GM15510 (cell line): Measurements from ENCODE around the gene SRPK3.

Source experiments
- POLR2A ChIP-seq: IDR thresholded peaks from 3 replicates; pipeline ENCODE4 v1.6.1; 2011; ENCODE audit warnings: borderline replicate concordance; ENCODE audit not compliant: insufficient read length; ENCODE audit errors: extremely low read depth

The SRPK3 gene

DNA sequence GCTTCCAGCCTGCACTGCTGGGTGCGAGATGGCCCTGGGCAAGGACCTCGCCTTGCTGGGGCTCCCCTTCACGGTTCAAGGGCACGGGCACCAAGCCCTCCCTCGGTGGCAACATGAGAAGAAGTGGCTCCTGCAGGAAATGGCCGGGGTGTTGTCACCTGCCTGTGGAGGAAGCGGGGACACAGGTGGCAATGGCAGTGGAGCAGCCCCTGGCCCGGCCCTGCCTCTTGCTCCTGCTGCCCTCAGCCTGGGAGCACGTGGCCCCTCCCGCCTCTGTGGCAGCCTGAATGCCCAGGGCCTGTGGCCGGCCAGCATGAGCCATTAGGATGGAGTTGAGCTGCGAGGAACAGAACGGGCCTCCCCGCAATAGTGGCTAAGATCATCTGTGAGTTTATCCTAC lies 39.4 kb upstream of the SRPK3 start:
- no peak for TF ChIP-seq POLR2A

DNA sequence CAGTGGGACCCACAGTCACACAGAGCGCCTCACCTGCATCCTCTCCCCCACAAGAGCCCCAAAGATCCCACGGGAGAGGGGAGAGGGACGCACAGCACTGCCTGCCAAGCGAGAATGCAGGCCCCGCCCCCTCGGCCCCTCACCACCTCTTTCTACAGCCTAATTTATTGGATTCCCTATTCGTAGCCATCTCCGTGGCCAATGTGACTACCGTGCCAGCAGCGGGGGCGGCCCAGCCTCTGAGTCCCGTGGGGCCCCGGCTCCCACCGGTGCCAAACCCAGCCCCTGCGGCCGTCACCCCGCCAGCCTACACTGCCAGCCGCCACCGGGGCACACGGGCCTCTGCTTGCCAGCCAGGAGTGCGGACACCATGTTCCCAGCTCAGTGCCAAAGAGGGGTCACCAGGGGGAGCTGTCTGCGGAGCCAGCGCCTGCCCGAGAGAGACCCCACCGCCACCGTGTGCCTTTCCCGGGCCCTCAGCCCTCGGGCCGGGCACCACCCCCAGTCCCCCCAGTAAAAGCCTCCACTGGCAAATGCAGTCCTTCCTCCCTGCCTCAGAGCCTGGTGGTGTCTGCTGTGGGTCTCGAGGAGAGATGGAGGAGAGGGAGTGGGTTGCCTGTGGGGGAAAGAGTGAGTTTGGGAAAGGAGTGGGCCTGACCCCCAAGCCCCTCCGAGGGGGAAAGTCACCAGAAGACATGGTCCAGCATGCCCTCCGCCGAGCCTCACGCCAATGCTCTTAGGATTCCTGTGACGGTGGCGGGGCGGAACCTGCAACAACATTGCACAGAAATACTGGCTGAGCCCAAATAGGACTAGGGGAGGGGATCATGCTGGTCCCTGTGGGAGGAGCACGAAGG lies 36.4 kb upstream of the SRPK3 start:
- TF ChIP-seq POLR2A = no peak

DNA sequence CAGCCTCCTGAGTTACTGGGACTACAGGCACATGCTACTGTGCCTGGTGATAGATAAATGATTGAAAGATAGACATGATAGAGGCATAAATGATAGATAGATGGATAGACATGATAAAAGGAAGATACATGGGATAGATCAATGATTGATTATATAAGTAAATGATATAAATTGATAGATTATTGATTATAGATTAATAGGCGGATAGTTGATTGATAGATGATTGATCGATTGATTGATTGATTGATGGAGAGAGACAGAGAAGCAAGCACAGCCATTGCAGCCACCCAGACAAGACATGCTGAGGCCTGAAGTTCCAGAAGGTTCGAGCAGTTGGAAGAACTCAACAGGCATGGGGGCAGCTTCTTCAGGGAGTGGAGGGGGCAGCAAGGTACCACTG lies 34.5 kb upstream of the SRPK3 start:
- no peak for TF ChIP-seq POLR2A

DNA sequence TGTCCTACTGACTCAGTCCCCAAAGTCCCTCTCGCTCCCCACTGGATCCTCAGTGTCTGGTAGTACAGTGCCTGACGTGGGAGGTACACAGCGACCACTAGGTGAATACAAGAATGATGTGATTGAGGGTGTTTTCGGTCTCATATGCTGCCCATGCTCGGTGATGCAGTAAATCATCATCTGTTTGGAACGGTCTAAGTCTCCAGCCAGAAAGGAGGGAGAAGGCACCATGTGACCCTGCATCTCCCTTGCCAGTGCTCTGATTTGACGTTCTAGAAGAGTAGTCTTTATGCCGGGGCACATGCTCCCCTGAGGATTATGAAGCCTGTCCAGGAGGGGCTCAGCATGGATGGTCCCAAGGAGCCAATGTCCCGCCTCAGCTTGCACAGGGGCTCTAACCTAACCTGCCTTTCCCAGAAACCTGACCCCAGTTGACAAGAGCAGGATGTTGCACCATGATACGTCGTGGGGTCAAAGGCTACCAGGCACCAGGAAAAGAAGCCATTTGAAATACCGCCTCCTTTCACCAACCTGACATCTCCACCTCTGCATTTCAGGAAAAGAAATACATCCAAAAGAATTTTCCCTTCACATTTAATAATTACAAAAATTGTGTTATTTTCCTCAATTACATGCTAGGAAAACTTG lies 30.6 kb upstream of the SRPK3 start:
- no peak for TF ChIP-seq POLR2A

DNA sequence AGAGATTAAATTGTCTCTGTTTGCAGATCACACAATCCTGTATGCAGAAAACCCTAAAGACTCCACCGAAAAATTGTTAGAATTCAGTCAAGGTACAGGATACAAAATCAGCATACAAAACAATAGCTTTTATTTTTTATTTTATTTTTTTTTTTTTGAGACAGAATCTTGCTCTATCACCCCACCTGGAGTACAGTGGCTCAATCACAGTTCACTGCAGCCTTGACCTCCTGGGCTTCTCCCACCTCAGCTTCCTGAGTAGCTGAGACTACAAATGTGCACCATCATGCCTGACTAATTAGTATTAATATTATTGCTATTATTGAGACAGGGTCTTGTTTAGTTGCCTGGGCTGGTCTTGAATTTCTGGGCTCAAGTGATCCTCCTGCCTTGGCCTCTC lies 25.7 kb upstream of the SRPK3 start:
- TF ChIP-seq POLR2A = no peak

DNA sequence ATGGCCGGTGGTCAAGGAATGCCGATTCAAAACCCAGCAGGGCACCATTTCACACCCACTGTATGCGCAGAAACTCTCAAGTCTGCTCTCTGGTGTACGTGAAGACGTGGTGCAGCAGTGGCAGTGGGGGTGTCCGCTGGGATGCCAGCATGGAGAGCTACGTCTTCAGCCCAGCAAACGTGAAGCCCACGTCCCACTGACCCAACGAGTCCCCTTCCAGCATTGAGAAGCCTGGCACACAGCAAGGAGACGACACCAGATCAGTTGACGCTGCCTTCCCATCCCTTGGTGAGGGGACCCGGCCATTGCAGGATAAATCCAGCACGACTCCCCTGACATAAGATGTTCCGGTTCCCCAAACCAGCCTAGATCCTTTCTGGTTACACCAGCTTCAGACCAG lies 19.0 kb upstream of the SRPK3 start:
- no peak for TF ChIP-seq POLR2A

DNA sequence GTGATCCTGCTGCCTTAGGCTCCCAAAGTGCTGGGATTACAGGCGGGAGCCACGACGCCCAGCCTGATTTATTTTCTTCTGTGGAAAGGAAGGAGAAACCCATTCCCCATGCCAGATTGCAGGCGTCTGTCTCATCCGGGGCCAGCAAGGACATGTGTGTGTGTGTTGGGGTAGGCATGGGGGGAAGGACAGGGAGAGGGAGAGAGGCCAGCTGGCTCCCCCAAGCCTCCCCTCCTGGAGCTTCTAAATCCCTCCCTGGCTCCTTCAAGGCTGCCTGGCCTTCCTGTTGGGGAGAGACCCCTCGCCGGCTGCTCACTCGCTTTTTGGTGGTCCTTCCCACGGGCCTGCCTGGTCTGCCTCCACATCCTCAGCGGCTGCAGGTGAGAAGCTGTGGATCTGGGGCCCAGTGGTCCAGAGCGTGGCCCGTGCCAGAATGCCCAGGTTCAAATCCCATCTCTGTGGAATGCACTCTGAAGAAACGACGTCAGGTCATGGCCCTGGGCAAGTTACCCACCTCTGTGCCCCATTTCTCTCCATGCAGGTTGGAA lies 18.1 kb upstream of the SRPK3 start:
- TF ChIP-seq POLR2A = no peak

DNA sequence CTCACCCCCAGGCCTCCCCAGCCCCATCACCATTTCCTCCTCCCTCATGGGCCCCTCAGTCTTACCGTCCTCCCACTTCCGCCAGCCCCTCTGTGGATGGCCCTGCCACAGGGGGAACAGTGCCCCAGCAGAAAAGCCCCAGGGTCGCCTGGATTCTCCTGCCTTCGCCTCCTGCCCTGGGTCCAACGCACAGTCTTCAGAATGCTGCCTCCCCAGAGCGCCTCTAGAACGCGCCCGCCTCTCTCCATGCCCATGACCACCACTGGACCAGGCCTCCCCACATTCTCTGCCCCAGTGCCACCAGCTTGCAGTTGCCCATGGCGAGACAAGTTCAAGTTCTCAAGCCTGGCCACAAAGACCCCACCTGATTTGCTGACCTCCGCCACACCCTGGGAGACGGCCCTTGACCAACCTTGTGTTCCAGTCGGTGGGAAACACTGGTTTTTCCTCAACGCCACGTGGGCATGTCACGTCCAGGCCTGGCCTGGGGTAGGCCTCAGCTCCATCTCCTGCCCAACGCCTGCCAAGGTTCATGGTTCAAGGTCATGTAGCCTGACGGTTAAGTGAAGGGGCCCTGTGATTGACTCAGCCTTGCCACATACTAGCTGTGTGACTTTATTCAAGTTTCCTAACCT lies 17.4 kb upstream of the SRPK3 start:
- TF ChIP-seq POLR2A = no peak

DNA sequence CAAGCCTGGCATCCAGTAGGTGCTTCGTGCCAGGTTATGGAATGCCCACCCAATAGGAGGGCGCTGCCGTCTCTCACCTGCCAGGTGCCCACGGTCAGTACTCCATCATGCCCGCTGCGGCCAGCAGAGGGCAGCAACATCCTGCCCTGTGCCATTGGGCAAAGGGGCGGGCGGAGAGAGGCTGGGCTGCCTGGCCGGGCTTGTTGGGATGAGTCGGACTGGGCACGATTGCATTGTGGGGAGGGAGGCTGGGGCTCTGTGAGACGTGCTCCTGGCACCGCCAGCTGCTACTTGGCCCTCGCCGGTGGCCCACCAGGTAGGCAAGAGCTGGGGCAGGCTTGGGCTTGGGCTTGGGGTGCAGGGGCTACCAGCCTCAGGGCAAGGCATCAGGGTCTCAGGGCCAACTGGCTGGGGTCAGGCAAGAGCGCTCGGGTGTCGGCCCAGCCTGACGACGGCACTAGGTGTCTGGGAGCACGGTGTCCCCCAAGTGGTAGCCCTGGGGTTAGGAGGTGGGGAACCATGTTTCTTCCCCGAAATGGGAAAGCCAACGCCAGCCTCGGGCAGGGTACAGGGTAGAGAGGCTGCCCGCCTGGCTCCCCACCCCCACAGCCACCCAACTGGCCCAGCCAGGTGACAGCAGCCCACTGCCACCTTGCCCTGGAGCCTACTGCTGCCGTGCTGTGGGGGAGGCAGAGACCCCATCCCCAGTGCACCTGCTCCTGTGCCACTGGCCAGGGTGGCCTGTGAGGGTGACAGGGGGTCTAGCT lies 16.7 kb upstream of the SRPK3 start, which contains the start of gene PLXNB3:
PLXNB3 (plus strand) TSS at position 261 of the 767 bp plus-strand sequence. CDS start 1,287 bp downstream, outside the sequence.
- no peak for TF ChIP-seq POLR2A

DNA sequence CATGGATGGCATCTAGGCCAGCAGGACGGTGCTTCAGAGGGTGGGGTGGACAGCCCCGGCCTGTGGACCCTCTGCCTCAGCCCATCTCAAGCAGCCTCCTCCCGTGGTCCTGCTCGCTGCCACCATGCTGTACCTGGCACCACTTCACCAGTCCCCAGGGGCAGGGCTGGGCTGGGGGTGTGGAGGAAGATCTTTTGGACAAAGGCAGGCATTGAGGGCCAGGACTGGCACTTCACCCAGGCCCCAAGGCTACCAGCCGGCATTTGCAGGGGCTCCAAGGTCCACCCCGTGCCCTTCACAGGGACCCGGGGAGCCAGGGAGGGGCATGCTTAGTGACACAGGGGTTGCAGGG lies 16.1 kb upstream of the SRPK3 start:
- no peak for TF ChIP-seq POLR2A

DNA sequence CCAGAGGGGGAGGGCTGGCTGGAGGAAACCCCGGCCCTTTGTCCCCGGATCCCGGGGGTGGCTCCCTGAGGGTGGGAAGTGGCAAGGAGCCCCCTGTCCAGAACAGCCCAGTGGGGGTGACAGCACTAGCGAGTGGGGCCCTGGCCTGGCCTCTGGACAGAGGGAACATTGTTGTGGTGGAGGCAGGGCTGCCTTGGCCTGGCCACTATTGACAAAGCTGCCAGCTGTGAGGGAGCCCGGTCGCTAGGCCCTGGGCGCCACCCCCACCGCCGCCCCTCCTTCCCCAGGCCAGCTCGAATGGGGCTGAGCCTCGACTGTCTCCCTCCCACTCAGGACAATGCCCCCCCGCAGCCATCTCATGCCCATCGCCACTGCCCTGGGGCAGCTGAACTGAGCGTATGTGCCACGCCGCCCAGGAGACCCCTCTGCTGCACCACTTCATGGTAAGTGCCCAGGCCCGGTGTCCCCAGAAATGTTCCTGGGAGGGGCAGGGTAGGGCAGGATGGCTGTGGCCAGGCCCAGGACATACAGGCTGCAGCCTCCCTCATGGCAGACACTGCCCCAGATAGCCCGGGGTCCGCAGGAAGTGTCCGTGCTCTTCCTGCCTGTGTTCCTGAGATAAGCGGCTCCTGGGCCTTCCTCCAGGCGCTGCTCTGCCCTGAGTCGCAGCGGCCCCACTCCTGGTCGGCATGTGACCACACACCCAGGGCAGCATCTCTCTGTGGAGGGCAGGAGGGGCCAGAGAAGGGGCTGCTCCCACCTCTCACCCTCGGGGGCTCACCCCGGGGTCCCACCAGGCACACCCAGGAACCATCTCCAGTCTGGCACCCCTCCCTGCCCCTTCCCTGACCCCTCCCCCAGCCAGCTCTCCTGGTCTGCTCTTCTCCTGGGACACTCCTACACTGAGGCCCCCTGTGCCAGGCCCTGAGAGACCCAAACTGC lies 15.4 kb upstream of the SRPK3 start:
- no peak for TF ChIP-seq POLR2A

DNA sequence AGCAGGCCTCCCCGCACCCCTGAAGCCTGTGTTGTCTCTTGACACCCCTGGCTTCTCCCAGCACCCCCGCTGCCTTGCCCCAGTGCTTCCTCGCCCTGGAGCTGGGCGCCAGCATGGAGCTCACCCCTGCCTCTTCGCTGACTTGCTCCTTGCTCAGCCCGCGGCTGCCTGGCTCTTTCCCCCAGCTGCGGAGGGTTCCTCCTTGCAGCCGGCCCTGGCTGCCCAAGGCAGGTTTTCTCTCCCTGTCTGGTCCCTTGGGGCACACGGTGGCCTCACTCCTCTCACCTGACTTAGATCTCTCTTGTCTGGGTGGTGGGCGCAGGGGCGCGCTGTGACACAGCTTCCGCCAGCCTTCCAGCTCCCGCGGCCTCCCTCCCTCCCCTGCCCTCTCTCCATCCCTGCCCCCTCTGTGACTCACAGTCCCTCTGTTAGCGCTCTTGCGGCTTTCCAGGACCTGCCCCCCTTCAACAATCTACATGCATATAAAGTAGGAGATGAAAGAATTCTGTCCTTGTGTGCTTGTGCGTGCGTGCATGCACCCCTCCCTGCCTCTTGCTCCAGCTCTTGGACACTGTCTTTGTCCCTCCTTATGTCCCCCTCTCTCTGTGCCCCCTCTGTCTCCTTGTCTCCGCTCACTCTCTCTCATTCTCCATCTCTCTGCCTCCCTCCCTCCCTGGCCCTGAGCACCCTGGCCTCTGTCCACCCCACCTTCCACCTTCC lies 14.6 kb upstream of the SRPK3 start:
- no peak for TF ChIP-seq POLR2A
